Nephron progenitor cell (in vitro differentiated cells): ENCODE measurements around the gene LIPC.

ENCODE experiments used
- DNase-seq: peaks from one replicate; pipeline ENCODE4 v3.0.0; 2021
- H3K27ac Mint-ChIP-seq: 2 replicates; pipeline ENCODE4 v1.8.0; 2021; ENCODE audit warnings: mild to moderate bottlenecking, moderate library complexity, mixed read lengths
- H3K27me3 Mint-ChIP-seq: 2 replicates; pipeline ENCODE4 v1.8.0; 2021; ENCODE audit warnings: mild to moderate bottlenecking, low read depth, mixed read lengths; ENCODE audit not compliant: poor library complexity
- H3K36me3 Mint-ChIP-seq: 2 replicates; pipeline ENCODE4 v1.8.0; 2021; ENCODE audit warnings: low read depth, mixed read lengths
- H3K4me1 Mint-ChIP-seq: 2 replicates; pipeline ENCODE4 v1.8.0; 2021; ENCODE audit warnings: mixed read lengths
- H3K4me3 Mint-ChIP-seq: 2 replicates; pipeline ENCODE4 v1.8.0; 2021; ENCODE audit warnings: mild to moderate bottlenecking, moderate library complexity, mixed read lengths
- H3K9me3 Mint-ChIP-seq: 2 replicates; pipeline ENCODE4 v1.8.0; 2021; ENCODE audit warnings: mild to moderate bottlenecking, moderate library complexity, mixed read lengths
- CTCF ChIP-seq: fragments of 200-600 bp; sonication (generic); IDR thresholded peaks from 2 replicates; pipeline ENCODE4 v1.5.0; 2021; ENCODE audit warnings: antibody characterized with exemption

LIPC gene

DNA sequence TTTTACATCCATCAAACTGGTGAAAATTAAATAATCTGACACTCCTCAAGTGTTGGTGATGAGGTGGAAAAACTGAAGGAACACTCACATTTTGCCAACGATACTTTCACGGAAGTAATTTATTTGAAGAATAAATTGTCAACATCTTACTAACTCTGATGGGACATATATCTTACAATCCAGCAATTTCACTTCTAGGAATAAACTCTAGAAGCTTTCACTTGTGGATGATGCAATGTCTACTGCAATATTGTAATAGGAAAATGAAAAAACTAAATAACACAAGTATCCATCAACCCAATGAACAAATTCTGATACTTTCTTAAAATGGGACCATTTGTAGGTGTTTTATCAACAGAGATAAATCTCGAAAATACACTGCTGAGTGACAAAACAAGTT lies 16.2 kb upstream of the LIPC start:
- peaks cover 20% of the 10 kb centered on the region for H3K9me3 Mint-ChIP-seq
- H3K27ac Mint-ChIP-seq = no peak overlapping the region
- peaks cover 9% of the 10 kb centered on the region for H3K27me3 Mint-ChIP-seq
- peaks cover 5% of the 10 kb centered on the region for H3K4me1 Mint-ChIP-seq
- H3K4me3 Mint-ChIP-seq = no peak overlapping the region
- DNase-seq = no peak
- TF ChIP-seq CTCF = no peak
- H3K36me3 Mint-ChIP-seq = no peaks in the 10 kb centered on the region

- peaks cover 9% of the 10 kb centered on the region for H3K27me3 Mint-ChIP-seq
- TF ChIP-seq CTCF = no peak
- DNase-seq = no peak
- no peaks in the 10 kb centered on the region for H3K36me3 Mint-ChIP-seq
- no peak overlapping the region for H3K4me3 Mint-ChIP-seq
- H3K27ac Mint-ChIP-seq = no peak overlapping the region
- peaks cover 15% of the 10 kb centered on the region for H3K9me3 Mint-ChIP-seq
- H3K4me1 Mint-ChIP-seq = no peaks in the 10 kb centered on the region
Observed at GRCh38 chr15:58416963-58417362, 14.8 kb upstream of the LIPC start.

DNA sequence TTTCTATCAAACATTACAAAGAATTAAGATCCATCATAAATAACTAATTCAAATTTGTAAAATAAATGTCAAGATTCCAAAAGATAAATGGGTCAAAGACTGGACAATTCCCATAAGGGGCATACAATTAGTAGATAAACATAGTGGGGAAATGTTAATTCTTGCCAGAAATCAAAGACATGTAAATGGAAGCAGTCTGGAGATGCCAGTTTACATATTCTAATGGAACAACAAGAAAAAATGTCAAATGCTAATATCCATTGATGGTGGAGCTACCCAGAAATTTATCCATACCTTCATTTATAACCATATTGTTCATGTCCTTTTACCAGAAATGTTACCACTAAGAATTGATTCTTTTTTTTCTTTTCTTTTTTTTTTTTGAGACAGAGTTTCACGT lies 13.7 kb upstream of the LIPC start:
- H3K4me1 Mint-ChIP-seq = no peaks in the 10 kb centered on the region
- H3K9me3 Mint-ChIP-seq = peaks cover 15% of the 10 kb centered on the region
- DNase-seq = no peak
- H3K4me3 Mint-ChIP-seq = no peak overlapping the region
- H3K27ac Mint-ChIP-seq = no peak overlapping the region
- peaks cover 9% of the 10 kb centered on the region for H3K27me3 Mint-ChIP-seq
- no peaks in the 10 kb centered on the region for H3K36me3 Mint-ChIP-seq
- no peak for TF ChIP-seq CTCF

DNA sequence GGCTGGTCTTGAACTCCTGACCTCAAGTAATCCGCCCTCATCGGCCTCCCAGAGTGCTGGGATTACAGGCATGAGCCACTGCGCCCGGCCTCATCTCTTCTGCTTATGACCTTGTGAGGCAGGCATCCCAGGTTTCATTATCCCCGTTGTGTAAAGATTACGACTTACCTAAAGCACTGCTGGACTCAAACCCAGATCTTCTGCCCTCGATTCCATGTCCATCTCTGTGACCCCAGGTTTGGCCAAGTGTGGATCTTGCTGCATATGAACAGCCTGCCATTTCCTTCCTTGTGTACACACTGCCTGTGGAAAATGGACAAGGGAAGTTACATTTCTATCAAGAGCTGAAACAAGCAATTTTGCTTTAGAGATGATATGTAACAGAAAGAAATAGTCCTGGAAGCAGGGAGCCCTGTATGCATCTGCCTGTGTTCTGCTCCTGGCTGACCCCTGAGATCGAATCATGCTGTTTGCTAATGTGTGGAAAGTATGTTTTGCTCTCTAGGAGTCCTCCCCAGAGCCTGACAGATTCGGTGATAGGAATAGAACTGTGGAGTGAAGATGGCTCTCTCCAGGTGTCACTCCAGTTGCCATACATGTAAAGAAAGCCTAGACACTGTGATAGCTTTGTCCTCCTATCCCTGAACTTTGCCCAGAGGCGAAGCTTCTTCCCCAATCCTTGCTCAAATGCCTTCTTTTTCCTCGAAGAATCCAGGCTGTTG lies 11.8 kb upstream of the LIPC start:
- no peak for DNase-seq
- no peak overlapping the region for H3K27ac Mint-ChIP-seq
- H3K4me1 Mint-ChIP-seq = no peaks in the 10 kb centered on the region
- H3K4me3 Mint-ChIP-seq = no peak overlapping the region
- H3K36me3 Mint-ChIP-seq = no peaks in the 10 kb centered on the region
- peaks cover 3% of the 10 kb centered on the region for H3K9me3 Mint-ChIP-seq
- peaks cover 12% of the 10 kb centered on the region for H3K27me3 Mint-ChIP-seq
- TF ChIP-seq CTCF = no peak

DNA sequence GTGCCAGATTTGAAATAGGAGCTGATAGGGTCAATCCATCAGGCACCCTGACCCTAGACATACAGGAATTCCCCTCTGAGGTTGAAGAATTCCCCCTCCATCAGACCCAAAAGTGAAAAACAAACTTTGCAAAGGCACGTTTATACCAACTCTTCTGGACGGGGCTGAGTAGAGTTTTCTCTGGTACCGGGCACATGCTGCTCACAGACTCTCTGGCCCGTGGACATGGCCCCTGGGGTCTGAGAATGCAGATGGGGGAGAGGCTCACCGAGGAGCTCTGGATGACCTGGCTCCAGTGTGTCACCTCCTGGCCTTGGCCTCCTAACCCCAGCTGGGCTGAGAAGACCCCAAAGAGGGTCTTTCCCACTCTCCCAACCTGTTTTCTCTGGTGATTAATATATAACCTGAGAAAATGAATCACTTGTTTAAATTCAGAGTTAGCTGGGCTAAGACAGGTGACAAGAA lies 11.2 kb upstream of the LIPC start:
- Mint-ChIP-seq H3K4me3 (no peak overlapping the region), H3K4me1 (peaks cover 5% of the 10 kb centered on the region), H3K27me3 (peaks cover 12% of the 10 kb centered on the region), H3K36me3 (no peaks in the 10 kb centered on the region), H3K9me3 (peaks cover 3% of the 10 kb centered on the region), H3K27ac (no peak overlapping the region)
- DNase-seq = no peak
- TF ChIP-seq CTCF = no peak

- Mint-ChIP-seq H3K27ac (no peak overlapping the region), H3K36me3 (no peaks in the 10 kb centered on the region)
- DNase-seq = no peak
Observed at GRCh38 chr15:58423205-58423604, 8.6 kb upstream of the LIPC start.

More at GRCh38 chr15:58423205-58423604, 8.6 kb upstream of the LIPC start:
- TF ChIP-seq CTCF = no peak
- no peak overlapping the region for H3K4me3 Mint-ChIP-seq
- H3K9me3 Mint-ChIP-seq = no peaks in the 10 kb centered on the region
- peaks cover 12% of the 10 kb centered on the region for H3K4me1 Mint-ChIP-seq
- H3K27me3 Mint-ChIP-seq = peaks cover 14% of the 10 kb centered on the region
